ENCODE results near the gene TRAFD1.

The TRAFD1 gene

GRCh38 chr12:112199136-112199535 is 73.8 kb downstream of the TRAFD1 start:
- TF ChIP-seq ISL1 (CRISPR knock-in tag; IDR thresholded peaks at IDR 0.05) (no peak), GLIS3 (CRISPR knock-in tag; IDR thresholded peaks at IDR 0.05) (no peak), TCF4 (CRISPR knock-in tag; IDR thresholded peaks at IDR 0.05; ENCODE audit: borderline replicate concordance) (no peak)
- TF ChIP-seq, protein P1, sequence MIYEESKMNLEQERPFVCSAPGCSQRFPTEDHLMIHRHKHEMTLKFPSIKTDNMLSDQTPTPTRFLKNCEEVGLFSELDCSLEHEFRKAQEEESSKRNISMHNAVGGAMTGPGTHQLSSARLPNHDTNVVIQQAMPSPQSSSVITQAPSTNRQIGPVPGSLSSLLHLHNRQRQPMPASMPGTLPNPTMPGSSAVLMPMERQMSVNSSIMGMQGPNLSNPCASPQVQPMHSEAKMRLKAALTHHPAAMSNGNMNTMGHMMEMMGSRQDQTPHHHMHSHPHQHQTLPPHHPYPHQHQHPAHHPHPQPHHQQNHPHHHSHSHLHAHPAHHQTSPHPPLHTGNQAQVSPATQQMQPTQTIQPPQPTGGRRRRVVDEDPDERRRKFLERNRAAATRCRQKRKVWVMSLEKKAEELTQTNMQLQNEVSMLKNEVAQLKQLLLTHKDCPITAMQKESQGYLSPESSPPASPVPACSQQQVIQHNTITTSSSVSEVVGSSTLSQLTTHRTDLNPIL (CRISPR knock-in tag; IDR thresholded peaks at IDR 0.05; ENCODE audit: low read depth) = no peak
- ATAC-seq = no peak
